ENCODE data around the gene POLR2E. TPM values are rescaled to one million over a fixed set of nuclear protein-coding genes. Genes with fewer than 3 reads are reported as not detected.

POLR2E gene
- total and polyA plus RNA-seq, 2 of the 13 experiments (the other 11 are each of a cell fraction or from before 2014, with no cell fraction given): 140 to 272 TPM

DNA sequence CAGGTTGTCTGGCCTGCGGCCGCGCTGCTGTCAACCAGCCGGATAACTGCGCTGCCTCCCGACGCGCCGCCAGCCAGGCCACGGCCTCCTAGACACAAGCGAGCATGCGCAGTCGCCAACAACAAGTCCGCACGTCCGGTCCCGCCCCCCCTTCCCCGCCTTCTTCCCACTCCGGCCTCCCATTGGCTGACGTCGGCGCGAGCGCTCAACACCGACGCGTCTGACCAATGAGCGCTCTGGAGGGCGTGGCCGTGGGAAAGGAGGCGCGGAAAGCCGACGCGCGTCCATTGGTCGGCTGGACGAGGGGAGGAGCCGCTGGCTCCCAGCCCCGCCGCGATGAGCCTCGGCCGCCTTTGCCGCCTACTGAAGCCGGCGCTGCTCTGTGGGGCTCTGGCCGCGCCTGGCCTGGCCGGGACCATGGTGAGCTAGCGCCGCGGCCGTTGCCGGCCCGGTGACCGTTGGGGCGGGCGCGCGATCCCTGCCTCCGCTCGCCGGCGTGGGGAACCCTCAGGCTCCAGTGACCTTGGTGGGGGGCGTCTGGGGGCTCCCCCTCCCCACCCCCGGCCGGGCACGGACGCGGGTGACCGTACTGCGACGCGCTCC is 8.6 kb upstream of the POLR2E start, which contains the start of gene GPX4 (continued):
- TF ChIP-seq, protein P1, sequence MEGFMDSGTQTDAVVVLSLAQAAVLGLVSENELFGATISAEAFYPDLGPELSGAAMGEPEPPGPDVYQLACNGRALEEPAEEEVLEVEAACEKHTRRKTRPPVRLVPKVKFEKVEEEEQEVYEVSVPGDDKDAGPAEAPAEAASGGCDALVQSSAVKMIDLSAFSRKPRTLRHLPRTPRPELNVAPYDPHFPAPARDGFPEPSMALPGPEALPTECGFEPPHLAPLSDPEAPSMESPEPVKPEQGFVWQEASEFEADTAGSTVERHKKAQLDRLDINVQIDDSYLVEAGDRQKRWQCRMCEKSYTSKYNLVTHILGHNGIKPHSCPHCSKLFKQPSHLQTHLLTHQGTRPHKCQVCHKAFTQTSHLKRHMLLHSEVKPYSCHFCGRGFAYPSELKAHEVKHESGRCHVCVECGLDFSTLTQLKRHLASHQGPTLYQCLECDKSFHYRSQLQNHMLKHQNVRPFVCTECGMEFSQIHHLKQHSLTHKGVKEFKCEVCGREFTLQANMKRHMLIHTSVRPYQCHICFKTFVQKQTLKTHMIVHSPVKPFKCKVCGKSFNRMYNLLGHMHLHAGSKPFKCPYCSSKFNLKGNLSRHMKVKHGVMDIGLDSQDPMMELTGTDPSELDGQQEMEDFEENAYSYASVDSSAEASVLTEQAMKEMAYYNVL (CRISPR knock-in tag; IDR thresholded peaks at IDR 0.05; ENCODE audit: borderline replicate concordance): no peak
- TF ChIP-seq, protein P2, sequence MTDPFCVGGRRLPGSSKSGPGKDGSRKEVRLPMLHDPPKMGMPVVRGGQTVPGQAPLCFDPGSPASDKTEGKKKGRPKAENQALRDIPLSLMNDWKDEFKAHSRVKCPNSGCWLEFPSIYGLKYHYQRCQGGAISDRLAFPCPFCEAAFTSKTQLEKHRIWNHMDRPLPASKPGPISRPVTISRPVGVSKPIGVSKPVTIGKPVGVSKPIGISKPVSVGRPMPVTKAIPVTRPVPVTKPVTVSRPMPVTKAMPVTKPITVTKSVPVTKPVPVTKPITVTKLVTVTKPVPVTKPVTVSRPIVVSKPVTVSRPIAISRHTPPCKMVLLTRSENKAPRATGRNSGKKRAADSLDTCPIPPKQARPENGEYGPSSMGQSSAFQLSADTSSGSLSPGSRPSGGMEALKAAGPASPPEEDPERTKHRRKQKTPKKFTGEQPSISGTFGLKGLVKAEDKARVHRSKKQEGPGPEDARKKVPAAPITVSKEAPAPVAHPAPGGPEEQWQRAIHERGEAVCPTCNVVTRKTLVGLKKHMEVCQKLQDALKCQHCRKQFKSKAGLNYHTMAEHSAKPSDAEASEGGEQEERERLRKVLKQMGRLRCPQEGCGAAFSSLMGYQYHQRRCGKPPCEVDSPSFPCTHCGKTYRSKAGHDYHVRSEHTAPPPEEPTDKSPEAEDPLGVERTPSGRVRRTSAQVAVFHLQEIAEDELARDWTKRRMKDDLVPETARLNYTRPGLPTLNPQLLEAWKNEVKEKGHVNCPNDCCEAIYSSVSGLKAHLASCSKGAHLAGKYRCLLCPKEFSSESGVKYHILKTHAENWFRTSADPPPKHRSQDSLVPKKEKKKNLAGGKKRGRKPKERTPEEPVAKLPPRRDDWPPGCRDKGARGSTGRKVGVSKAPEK (CRISPR knock-in tag; IDR thresholded peaks at IDR 0.05; ENCODE audit: borderline replicate concordance): no peak
- TF ChIP-seq, protein P3, sequence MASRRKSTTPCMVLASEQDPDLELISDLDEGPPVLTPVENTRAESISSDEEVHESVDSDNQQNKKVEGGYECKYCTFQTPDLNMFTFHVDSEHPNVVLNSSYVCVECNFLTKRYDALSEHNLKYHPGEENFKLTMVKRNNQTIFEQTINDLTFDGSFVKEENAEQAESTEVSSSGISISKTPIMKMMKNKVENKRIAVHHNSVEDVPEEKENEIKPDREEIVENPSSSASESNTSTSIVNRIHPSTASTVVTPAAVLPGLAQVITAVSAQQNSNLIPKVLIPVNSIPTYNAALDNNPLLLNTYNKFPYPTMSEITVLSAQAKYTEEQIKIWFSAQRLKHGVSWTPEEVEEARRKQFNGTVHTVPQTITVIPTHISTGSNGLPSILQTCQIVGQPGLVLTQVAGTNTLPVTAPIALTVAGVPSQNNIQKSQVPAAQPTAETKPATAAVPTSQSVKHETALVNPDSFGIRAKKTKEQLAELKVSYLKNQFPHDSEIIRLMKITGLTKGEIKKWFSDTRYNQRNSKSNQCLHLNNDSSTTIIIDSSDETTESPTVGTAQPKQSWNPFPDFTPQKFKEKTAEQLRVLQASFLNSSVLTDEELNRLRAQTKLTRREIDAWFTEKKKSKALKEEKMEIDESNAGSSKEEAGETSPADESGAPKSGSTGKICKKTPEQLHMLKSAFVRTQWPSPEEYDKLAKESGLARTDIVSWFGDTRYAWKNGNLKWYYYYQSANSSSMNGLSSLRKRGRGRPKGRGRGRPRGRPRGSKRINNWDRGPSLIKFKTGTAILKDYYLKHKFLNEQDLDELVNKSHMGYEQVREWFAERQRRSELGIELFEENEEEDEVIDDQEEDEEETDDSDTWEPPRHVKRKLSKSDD (CRISPR knock-in tag; IDR thresholded peaks at IDR 0.05; ENCODE audit: low read depth): peak; percentile 34; the same call in 1 of the 2 replicates
- no peak for TF ChIP-seq NFE2 (CRISPR knock-in tag; IDR thresholded peaks at IDR 0.05)
- TF ChIP-seq ZNF124 (CRISPR knock-in tag; IDR thresholded peaks at IDR 0.05): peak; percentile 63; the same call in 1 of the 2 replicates
- no peak for TF ChIP-seq ZNF781 (CRISPR knock-in tag; IDR thresholded peaks at IDR 0.05; ENCODE audit: borderline replicate concordance, not compliant biosample characterization)
- TF ChIP-seq NAIF1 (CRISPR knock-in tag; IDR thresholded peaks at IDR 0.05; ENCODE audit: borderline replicate concordance): no peak
- TF ChIP-seq, protein P4, sequence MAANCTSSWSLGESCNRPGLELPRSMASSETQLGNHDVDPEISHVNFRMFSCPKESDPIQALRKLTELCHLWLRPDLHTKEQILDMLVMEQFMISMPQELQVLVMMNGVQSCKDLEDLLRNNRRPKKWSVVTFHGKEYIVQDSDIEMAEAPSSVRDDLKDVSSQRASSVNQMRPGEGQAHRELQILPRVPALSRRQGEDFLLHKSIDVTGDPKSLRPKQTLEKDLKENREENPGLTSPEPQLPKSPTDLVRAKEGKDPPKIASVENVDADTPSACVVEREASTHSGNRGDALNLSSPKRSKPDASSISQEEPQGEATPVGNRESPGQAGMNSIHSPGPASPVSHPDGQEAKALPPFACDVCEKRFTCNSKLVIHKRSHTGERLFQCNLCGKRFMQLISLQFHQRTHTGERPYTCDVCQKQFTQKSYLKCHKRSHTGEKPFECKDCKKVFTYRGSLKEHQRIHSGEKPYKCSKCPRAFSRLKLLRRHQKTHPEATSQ (CRISPR knock-in tag; IDR thresholded peaks at IDR 0.05; ENCODE audit: borderline replicate concordance): 0 out of 2 replicates have a peak, but pooled peaks have one; percentile 40
- TF ChIP-seq, protein P5, sequence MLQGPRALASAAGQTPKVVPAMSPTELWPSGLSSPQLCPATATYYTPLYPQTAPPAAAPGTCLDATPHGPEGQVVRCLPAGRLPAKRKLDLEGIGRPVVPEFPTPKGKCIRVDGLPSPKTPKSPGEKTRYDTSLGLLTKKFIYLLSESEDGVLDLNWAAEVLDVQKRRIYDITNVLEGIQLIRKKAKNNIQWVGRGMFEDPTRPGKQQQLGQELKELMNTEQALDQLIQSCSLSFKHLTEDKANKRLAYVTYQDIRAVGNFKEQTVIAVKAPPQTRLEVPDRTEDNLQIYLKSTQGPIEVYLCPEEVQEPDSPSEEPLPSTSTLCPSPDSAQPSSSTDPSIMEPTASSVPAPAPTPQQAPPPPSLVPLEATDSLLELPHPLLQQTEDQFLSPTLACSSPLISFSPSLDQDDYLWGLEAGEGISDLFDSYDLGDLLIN (CRISPR knock-in tag; IDR thresholded peaks at IDR 0.05; ENCODE audit: borderline replicate concordance): no peak; the same call in 1 of the 2 replicates
- TF ChIP-seq ZNF121 (CRISPR knock-in tag; IDR thresholded peaks at IDR 0.05): no peak; the same call in 1 of the 2 replicates
- TF ChIP-seq NR2C2 (CRISPR knock-in tag; IDR thresholded peaks at IDR 0.05; ENCODE audit: borderline replicate concordance): peak; percentile 32; the same call in 1 of the 2 replicates
- TF ChIP-seq, protein P6, sequence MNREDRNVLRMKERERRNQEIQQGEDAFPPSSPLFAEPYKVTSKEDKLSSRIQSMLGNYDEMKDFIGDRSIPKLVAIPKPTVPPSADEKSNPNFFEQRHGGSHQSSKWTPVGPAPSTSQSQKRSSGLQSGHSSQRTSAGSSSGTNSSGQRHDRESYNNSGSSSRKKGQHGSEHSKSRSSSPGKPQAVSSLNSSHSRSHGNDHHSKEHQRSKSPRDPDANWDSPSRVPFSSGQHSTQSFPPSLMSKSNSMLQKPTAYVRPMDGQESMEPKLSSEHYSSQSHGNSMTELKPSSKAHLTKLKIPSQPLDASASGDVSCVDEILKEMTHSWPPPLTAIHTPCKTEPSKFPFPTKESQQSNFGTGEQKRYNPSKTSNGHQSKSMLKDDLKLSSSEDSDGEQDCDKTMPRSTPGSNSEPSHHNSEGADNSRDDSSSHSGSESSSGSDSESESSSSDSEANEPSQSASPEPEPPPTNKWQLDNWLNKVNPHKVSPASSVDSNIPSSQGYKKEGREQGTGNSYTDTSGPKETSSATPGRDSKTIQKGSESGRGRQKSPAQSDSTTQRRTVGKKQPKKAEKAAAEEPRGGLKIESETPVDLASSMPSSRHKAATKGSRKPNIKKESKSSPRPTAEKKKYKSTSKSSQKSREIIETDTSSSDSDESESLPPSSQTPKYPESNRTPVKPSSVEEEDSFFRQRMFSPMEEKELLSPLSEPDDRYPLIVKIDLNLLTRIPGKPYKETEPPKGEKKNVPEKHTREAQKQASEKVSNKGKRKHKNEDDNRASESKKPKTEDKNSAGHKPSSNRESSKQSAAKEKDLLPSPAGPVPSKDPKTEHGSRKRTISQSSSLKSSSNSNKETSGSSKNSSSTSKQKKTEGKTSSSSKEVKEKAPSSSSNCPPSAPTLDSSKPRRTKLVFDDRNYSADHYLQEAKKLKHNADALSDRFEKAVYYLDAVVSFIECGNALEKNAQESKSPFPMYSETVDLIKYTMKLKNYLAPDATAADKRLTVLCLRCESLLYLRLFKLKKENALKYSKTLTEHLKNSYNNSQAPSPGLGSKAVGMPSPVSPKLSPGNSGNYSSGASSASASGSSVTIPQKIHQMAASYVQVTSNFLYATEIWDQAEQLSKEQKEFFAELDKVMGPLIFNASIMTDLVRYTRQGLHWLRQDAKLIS (CRISPR knock-in tag; IDR thresholded peaks at IDR 0.05): no peak
